ENCODE measurements around the gene TAS2R3. TPM values are rescaled to one million over a fixed set of nuclear protein-coding genes. Genes with fewer than 3 reads are reported as not detected.
"Not testable (repeated sequence)": the region's sequence is repeated elsewhere in the genome, so short reads cannot be mapped to it uniquely, and the experiment has no call there.

TAS2R3 gene
- polyA plus RNA-seq, 1 donor from 2014 or later = not detected

- Histone ChIP-seq H3K36me3 (ENCODE audit: insufficient read depth, low read length) (peaks cover 10% of the 10 kb centered on the region), H3K9ac (ENCODE audit: low read length) (no peak overlapping the region), H3K4me3 (ENCODE audit: low read length) (no peak overlapping the region), H2AFZ (ENCODE audit: low read depth, low read length) (no peak overlapping the region), H3K79me2 (replicated peaks; ENCODE audit: insufficient read depth, low read length) (peaks cover 19% of the 10 kb centered on the region), H4K20me1 (ENCODE audit: insufficient read depth) (no peaks in the 10 kb centered on the region), H3K9me2 (ENCODE audit: insufficient read depth, low read length) (no peaks in the 10 kb centered on the region), H3F3A (ENCODE audit: insufficient read depth, low read length, poor library complexity, severe bottlenecking) (peaks cover 4% of the 10 kb centered on the region), H3K9me3 (ENCODE audit: low read length) (no peaks in the 10 kb centered on the region), H3K27me3 (ENCODE audit: insufficient read depth, low read depth, low read length) (no peaks in the 10 kb centered on the region), H3K4me2 (ENCODE audit: low read length) (no peak overlapping the region), H3K27ac (ENCODE audit: low read length) (no peak overlapping the region)
- TF ChIP-seq RAD21 (conservative IDR thresholded peaks at IDR 0.05) (no peak), CTCF (IDR thresholded peaks at IDR 0.05; ENCODE audit: poor library complexity, severe bottlenecking) (no peak), EZH2 (IDR thresholded peaks at IDR 0.05; ENCODE audit: borderline replicate concordance, insufficient read depth, low read length, poor library complexity, severe bottlenecking) (no peak)
Observed at GRCh38 chr7:141744131-141744530, 19.8 kb upstream of the TAS2R3 start.

- Histone ChIP-seq H3K4me3 (ENCODE audit: low read length) (no peak overlapping the region), H3K79me2 (replicated peaks; ENCODE audit: insufficient read depth, low read length) (no peaks in the 10 kb centered on the region), H3K9me2 (ENCODE audit: insufficient read depth, low read length) (no peaks in the 10 kb centered on the region), H3F3A (ENCODE audit: insufficient read depth, low read length, poor library complexity, severe bottlenecking) (no peaks in the 10 kb centered on the region), H3K36me3 (ENCODE audit: insufficient read depth, low read length) (peaks cover 18% of the 10 kb centered on the region), H3K4me2 (ENCODE audit: low read length) (no peak overlapping the region), H3K9me3 (ENCODE audit: low read length) (no peaks in the 10 kb centered on the region), H4K20me1 (ENCODE audit: insufficient read depth) (no peaks in the 10 kb centered on the region), H3K9ac (ENCODE audit: low read length) (no peak overlapping the region), H3K27ac (ENCODE audit: low read length) (no peak overlapping the region), H2AFZ (ENCODE audit: low read depth, low read length) (no peak overlapping the region), H3K27me3 (ENCODE audit: insufficient read depth, low read depth, low read length) (no peaks in the 10 kb centered on the region)
- TF ChIP-seq CTCF (IDR thresholded peaks at IDR 0.05; ENCODE audit: poor library complexity, severe bottlenecking) (no peak), REST (IDR thresholded peaks at IDR 0.05; ENCODE audit: borderline replicate concordance) (no peak), TAF1 (IDR thresholded peaks at IDR 0.05; ENCODE audit: low read depth) (no peak), MXI1 (conservative IDR thresholded peaks at IDR 0.05; ENCODE audit: poor library complexity, severe bottlenecking) (no peak), RAD21 (conservative IDR thresholded peaks at IDR 0.05) (no peak), SMC3 (conservative IDR thresholded peaks at IDR 0.05; ENCODE audit: poor library complexity) (no peak), EP300 (conservative IDR thresholded peaks at IDR 0.05; ENCODE audit: poor library complexity, severe bottlenecking) (no peak), EZH2 (IDR thresholded peaks at IDR 0.05; ENCODE audit: borderline replicate concordance, insufficient read depth, low read length, poor library complexity, severe bottlenecking) (no peak), POLR2AphosphoS5 (IDR thresholded peaks at IDR 0.05) (no peak)
Observed at GRCh38 chr7:141748396-141748795, 15.5 kb upstream of the TAS2R3 start.

- not testable (repeated sequence) for H3K4me3 ChIP-seq (ENCODE audit: low read length); H3K27me3 ChIP-seq (ENCODE audit: insufficient read depth, low read depth, low read length); H3F3A ChIP-seq (ENCODE audit: insufficient read depth, low read length, poor library complexity, severe bottlenecking); H3K9me2 ChIP-seq (ENCODE audit: insufficient read depth, low read length); H3K4me2 ChIP-seq (ENCODE audit: low read length); H4K20me1 ChIP-seq (ENCODE audit: insufficient read depth); H3K9me3 ChIP-seq (ENCODE audit: low read length); H3K79me2 ChIP-seq (replicated peaks; ENCODE audit: insufficient read depth, low read length); H3K9ac ChIP-seq (ENCODE audit: low read length); H2AFZ ChIP-seq (ENCODE audit: low read depth, low read length); H3K27ac ChIP-seq (ENCODE audit: low read length)
- H3K36me3 ChIP-seq (ENCODE audit: insufficient read depth, low read length) = peaks cover 18% of the 10 kb centered on the region
Observed at GRCh38 chr7:141751904-141752303, 12.0 kb upstream of the TAS2R3 start.

All from neural cell (in vitro differentiated cells).